ENCODE measurements around the gene MACIR. TPM values are rescaled to one million over a fixed set of nuclear protein-coding genes. Genes with fewer than 3 reads are reported as not detected.

The MACIR gene
- total and polyA plus RNA-seq, 9 of the 15 experiments (the other 6 are each of a cell fraction or from before 2014, with no cell fraction given), result 1.4 to 11.6 (median 9.4) TPM

DNA sequence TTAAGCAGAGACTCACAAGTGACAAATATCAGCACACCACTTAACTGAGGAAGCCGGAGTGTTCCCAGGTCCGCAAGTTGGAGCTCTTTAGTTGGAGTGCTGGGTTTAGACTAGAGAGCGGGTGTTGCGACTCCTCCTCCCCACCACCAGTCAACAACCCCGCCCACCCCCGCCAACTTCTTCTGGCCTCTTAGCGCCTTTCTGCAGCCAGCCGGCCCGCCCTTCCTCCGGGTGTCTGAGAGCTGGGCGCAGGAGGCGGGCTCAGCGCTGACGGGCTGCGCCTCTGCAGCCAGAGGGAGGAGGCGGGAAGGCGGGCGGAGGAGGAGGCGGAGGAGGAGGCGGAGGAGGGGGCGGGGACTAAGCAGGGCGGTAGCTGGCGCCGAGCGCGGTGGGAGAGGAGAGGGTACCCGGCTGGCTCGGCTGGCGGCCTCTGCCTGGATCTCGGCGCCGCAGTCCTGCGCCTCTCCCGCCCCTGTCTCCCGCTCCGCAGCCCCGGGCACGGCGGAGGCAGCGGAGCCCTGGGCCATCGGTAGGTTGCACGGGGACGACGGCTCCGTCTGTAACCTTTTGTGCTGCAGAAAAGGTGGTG, at the start of gene MACIR (continued):
- TF ChIP-seq, protein P1, sequence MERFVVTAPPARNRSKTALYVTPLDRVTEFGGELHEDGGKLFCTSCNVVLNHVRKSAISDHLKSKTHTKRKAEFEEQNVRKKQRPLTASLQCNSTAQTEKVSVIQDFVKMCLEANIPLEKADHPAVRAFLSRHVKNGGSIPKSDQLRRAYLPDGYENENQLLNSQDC (CRISPR knock-in tag; IDR thresholded peaks at IDR 0.05), result no peak
- TF ChIP-seq ZNF311 (CRISPR knock-in tag; IDR thresholded peaks at IDR 0.05) (no peak), ZNF174 (CRISPR knock-in tag; IDR thresholded peaks at IDR 0.05) (no peak), ZNF3 (CRISPR knock-in tag; IDR thresholded peaks at IDR 0.05) (no peak), LARP7 (IDR thresholded peaks at IDR 0.05) (no peak), MECOM (CRISPR knock-in tag; IDR thresholded peaks at IDR 0.05) (no peak), SPI1 (IDR thresholded peaks at IDR 0.05; ENCODE audit: borderline replicate concordance, low read depth, low read length) (no peak), SRSF3 (IDR thresholded peaks at IDR 0.05; ENCODE audit: insufficient read depth, low read length) (no peak), NR1H2 (CRISPR knock-in tag; IDR thresholded peaks at IDR 0.05) (no peak), ASH1L (IDR thresholded peaks at IDR 0.05; ENCODE audit: borderline replicate concordance, low read depth, partially characterized antibody) (no peak), HNRNPLL (IDR thresholded peaks at IDR 0.05; ENCODE audit: low read depth, low read length, poor library complexity, severe bottlenecking) (peak; percentile 61), CBX8 (IDR thresholded peaks at IDR 0.05; ENCODE audit: borderline replicate concordance, extremely low read depth, low read depth, low read length, poor library complexity, severe bottlenecking) (no peak), MAFG (tag; conservative IDR thresholded peaks at IDR 0.05) (no peak), RBM15 (IDR thresholded peaks at IDR 0.05; ENCODE audit: insufficient read depth, low read length) (no peak), ZNF695 (CRISPR knock-in tag; IDR thresholded peaks at IDR 0.05) (no peak), GATAD2B (IDR thresholded peaks at IDR 0.05; ENCODE audit: borderline replicate concordance) (no peak), NFATC3 (IDR thresholded peaks at IDR 0.05) (no peak)
- TF ChIP-seq, protein P2, sequence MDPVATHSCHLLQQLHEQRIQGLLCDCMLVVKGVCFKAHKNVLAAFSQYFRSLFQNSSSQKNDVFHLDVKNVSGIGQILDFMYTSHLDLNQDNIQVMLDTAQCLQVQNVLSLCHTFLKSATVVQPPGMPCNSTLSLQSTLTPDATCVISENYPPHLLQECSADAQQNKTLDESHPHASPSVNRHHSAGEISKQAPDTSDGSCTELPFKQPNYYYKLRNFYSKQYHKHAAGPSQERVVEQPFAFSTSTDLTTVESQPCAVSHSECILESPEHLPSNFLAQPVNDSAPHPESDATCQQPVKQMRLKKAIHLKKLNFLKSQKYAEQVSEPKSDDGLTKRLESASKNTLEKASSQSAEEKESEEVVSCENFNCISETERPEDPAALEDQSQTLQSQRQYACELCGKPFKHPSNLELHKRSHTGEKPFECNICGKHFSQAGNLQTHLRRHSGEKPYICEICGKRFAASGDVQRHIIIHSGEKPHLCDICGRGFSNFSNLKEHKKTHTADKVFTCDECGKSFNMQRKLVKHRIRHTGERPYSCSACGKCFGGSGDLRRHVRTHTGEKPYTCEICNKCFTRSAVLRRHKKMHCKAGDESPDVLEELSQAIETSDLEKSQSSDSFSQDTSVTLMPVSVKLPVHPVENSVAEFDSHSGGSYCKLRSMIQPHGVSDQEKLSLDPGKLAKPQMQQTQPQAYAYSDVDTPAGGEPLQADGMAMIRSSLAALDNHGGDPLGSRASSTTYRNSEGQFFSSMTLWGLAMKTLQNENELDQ (CRISPR knock-in tag; IDR thresholded peaks at IDR 0.05; ENCODE audit: borderline replicate concordance), result no peak
- TF ChIP-seq, protein P3, sequence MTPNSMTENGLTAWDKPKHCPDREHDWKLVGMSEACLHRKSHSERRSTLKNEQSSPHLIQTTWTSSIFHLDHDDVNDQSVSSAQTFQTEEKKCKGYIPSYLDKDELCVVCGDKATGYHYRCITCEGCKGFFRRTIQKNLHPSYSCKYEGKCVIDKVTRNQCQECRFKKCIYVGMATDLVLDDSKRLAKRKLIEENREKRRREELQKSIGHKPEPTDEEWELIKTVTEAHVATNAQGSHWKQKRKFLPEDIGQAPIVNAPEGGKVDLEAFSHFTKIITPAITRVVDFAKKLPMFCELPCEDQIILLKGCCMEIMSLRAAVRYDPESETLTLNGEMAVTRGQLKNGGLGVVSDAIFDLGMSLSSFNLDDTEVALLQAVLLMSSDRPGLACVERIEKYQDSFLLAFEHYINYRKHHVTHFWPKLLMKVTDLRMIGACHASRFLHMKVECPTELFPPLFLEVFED (CRISPR knock-in tag; conservative IDR thresholded peaks at IDR 0.05), result no peak
- TF ChIP-seq, protein P4, sequence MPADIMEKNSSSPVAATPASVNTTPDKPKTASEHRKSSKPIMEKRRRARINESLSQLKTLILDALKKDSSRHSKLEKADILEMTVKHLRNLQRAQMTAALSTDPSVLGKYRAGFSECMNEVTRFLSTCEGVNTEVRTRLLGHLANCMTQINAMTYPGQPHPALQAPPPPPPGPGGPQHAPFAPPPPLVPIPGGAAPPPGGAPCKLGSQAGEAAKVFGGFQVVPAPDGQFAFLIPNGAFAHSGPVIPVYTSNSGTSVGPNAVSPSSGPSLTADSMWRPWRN (IDR thresholded peaks at IDR 0.05; ENCODE audit: low read depth), result no peak
- TF ChIP-seq, protein P5, sequence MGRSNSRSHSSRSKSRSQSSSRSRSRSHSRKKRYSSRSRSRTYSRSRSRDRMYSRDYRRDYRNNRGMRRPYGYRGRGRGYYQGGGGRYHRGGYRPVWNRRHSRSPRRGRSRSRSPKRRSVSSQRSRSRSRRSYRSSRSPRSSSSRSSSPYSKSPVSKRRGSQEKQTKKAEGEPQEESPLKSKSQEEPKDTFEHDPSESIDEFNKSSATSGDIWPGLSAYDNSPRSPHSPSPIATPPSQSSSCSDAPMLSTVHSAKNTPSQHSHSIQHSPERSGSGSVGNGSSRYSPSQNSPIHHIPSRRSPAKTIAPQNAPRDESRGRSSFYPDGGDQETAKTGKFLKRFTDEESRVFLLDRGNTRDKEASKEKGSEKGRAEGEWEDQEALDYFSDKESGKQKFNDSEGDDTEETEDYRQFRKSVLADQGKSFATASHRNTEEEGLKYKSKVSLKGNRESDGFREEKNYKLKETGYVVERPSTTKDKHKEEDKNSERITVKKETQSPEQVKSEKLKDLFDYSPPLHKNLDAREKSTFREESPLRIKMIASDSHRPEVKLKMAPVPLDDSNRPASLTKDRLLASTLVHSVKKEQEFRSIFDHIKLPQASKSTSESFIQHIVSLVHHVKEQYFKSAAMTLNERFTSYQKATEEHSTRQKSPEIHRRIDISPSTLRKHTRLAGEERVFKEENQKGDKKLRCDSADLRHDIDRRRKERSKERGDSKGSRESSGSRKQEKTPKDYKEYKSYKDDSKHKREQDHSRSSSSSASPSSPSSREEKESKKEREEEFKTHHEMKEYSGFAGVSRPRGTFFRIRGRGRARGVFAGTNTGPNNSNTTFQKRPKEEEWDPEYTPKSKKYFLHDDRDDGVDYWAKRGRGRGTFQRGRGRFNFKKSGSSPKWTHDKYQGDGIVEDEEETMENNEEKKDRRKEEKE (IDR thresholded peaks at IDR 0.05; ENCODE audit: borderline replicate concordance in 1 of 2, control insufficient read depth in 1 of 2, low read depth in 2 of 2, low read length in 1 of 2), result no peak
